GM19372 (cell line): ENCODE results near the gene KCNE1.
"Not testable (repeated sequence)": the region's sequence is repeated elsewhere in the genome, so short reads cannot be mapped to it uniquely, and the experiment has no call there.

Experiments used
- ATAC-seq: cut with Tn5 transposase; IDR thresholded peaks from one replicate; pipeline ENCODE4 v1.9.1; 2021; ENCODE audit warnings: mild to moderate bottlenecking, low read depth, moderate library complexity; ENCODE audit not compliant: unreplicated experiment

KCNE1 gene

GRCh38 chr21:34429710-34430109, 82.3 kb downstream of the KCNE1 start:
- not testable (repeated sequence) for ATAC-seq

- ATAC-seq: not testable (repeated sequence)
These were observed 83.6 kb downstream of the KCNE1 start for GRCh38 chr21:34428441-34428840.

GRCh38 chr21:34427339-34427738, 84.7 kb downstream of the KCNE1 start:
- ATAC-seq: not testable (repeated sequence)

GRCh38 chr21:34423805-34424204, 88.2 kb downstream of the KCNE1 start, which contains the start of gene SMIM34:
TSS of gene SMIM34 (minus strand) at chr21:34423951. CDS start at chr21:34423839, 112 bp downstream.
- ATAC-seq: not testable (repeated sequence)

- not testable (repeated sequence) for ATAC-seq
These were observed 94.4 kb downstream of the KCNE1 start for GRCh38 chr21:34417448-34418077.

- ATAC-seq: not testable (repeated sequence)
These were observed 104.7 kb downstream of the KCNE1 start for GRCh38 chr21:34407294-34407693.

GRCh38 chr21:34406676-34407075, 105.3 kb downstream of the KCNE1 start:
- ATAC-seq: not testable (repeated sequence)

- ATAC-seq: not testable (repeated sequence)
These were observed 105.9 kb downstream of the KCNE1 start for GRCh38 chr21:34406102-34406501.

- not testable (repeated sequence) for ATAC-seq
These were observed 106.3 kb downstream of the KCNE1 start for GRCh38 chr21:34405686-34406085.

- not testable (repeated sequence) for ATAC-seq
These were observed 107.3 kb downstream of the KCNE1 start for GRCh38 chr21:34404742-34405141.

- ATAC-seq: not testable (repeated sequence)
These were observed 111.5 kb downstream of the KCNE1 start for GRCh38 chr21:34400522-34400921.
